ENCODE results near the gene TCN2.
"Not testable (repeated sequence)": the region's sequence is repeated elsewhere in the genome, so short reads cannot be mapped to it uniquely, and the experiment has no call there.

TCN2 gene

DNA sequence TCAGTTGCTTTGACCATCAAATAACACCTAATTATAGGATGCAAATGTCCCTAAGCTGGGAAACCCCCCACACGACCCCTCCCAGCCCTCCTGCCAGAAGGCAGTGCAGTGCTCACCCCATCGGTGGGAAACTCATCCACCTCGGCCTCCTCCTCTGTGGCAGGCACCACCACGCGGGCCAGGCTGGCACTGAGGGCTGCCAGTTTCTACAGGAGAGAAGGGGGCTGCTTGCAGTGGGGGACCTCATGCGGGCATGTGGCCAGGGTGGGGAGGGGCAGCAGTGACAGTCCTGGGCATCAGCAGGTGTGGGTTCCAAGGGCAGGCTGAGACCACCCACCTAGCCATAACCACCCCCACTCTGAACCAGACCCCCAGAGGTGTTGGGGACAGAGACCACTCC lies 26.1 kb upstream of the TCN2 start:
- DNase-seq: no peak

GRCh38 chr22:30582051-30582450 lies 24.9 kb upstream of the TCN2 start:
- DNase-seq: no peak

- DNase-seq: no peak
Measured at GRCh38 chr22:30582788-30583545, 24.0 kb upstream of the TCN2 start.

- no peak for DNase-seq
Measured at GRCh38 chr22:30584441-30584840, 22.5 kb upstream of the TCN2 start.

GRCh38 chr22:30586414-30586813 lies 20.6 kb upstream of the TCN2 start:
- no peak for DNase-seq

DNA sequence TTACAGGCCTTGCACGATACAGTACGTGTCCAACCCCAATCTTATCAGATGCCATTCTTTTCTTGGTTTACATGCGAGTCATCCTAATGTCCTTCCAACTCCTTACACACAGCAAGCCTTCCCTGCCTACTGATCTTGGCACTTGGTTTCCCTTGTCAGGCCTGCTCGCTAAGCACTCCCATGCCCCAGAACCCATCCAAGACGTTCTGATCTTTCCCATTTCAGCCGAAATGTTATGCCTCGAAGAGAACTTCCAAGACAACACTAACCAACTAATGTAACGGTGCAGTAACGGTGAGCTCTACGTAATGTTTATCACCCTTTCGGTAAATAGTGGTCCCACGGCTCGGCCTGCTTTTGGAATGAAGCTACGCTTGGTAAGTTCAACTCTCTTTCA lies 15.8 kb upstream of the TCN2 start:
- no peak for DNase-seq

DNA sequence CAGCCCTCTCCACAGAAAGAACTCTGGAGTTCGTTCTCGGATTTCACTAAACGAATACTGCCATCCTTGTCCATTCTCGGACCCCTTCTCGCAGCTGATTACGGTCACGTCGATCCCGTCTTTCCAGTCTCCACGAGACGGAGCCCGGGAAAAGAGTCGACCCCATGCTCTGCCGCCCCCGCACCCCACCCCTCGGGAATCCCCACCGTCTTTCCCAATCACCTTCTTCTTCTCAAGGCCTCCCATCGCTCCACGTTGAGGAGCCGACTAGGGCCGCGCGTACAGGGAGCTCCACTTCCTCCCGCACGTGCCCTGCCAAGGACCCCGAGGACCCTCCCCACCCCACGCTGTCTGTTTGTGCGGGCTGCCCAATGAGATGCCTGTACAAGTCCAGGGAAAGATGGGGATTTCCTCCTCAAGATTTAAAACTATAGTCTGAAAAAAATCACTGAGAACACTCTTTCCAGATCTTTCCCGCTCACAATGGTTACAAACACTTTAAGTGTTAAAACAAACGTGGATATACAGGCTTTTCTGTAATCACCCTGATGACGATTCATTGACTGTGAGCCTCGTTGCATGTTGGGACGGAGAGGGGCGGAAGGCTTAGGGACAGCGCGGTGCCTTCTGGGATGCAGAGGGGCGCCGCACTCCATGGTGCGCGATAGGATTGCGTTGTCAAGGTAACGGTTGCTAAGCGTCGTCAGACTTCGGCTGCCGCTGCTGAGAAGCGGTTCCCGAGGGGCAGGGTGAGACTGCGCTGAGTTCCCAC lies 15.2 kb upstream of the TCN2 start, which contains the start of gene PES1:
TSS of gene PES1 (minus strand) at position 323 of the 772 bp plus-strand sequence. CDS start at position 246, 77 bp downstream.
- DNase-seq: peak; percentile 94

- not testable (repeated sequence) for DNase-seq
Measured at GRCh38 chr22:30592360-30592713, 14.6 kb upstream of the TCN2 start.

DNA sequence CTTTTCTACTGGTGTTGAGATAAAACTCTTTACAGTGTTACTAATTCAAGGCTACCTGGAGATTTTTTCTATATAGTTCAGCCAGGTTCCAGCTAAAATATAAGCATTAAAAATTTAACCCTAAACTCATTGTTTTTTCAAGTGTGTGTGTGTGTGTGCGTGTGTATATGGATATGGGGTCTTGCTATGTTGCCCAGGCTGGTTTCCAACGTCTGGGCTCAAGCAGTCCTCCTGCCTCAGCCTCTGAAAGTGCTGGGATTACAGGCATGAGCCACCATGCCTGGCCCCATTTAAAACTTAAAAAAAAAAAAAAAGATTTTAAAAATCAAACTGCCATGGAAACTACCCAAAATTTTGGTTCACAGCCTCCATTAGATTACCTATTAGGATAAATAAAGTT lies 10.8 kb upstream of the TCN2 start:
- no peak for DNase-seq

- no peak for DNase-seq
Measured at GRCh38 chr22:30596886-30597285, 10.1 kb upstream of the TCN2 start.

DNA sequence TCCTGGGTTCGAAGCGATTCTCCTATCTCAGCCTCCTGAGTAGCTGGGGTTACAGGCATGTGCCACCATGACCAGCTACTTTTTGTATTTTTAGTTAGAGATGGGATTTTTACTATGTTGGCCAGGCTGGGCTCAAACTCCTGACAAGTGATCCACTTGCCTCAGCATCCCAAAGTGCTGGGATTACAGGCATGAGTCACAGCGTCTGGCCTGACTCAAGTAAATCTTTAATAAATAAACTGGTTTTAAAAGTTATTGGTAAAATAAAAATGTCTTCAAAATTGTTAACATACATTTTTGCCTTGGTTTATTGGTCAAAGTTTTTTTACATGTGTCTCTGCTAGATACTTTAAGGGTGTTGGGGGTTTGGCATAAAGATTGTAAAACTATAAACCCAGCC lies 8.0 kb upstream of the TCN2 start:
- no peak for DNase-seq

DNA sequence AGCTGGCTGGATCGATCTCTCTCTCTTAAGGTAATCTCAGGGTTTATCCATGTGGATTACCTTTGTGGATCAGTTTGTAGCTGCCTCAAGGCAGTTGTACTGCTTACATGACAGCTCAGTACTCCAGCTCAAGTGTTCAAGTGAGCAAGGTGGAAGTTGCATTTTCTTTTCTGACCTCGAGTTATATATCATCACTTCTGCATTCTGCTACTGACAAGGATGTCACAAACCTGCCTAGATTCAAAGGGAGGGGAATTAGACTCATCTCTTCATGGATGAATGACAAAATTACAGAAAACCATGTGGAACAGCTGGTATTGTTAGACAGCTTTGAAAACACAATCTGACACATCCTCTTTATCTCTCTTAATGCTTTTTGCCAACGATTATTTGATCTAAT lies 6.1 kb upstream of the TCN2 start:
- no peak for DNase-seq

DNA sequence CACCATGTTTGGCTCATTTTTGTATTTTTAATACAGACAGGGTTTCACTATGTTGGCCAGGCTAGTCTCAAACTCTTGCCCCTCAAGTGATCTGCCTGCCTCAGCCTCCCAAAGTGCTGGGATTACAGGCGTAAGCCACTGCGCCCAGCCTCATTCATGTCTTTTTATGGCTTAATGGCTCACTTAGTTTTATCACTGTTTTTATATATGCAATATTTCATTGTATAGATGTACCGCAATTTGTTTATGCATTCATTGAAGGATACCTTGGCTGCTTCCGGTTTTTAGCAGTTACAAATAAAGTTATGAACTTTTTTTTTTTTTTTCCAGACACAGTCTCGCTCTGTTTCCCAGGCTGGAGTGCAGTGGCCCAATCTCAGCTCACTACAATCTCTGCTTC lies 5.5 kb upstream of the TCN2 start:
- DNase-seq: no peak

- no peak for DNase-seq
Measured at GRCh38 chr22:30602049-30602448, 4.9 kb upstream of the TCN2 start.

GRCh38 chr22:30603801-30604200 lies 3.2 kb upstream of the TCN2 start:
- DNase-seq: no peak

DNA sequence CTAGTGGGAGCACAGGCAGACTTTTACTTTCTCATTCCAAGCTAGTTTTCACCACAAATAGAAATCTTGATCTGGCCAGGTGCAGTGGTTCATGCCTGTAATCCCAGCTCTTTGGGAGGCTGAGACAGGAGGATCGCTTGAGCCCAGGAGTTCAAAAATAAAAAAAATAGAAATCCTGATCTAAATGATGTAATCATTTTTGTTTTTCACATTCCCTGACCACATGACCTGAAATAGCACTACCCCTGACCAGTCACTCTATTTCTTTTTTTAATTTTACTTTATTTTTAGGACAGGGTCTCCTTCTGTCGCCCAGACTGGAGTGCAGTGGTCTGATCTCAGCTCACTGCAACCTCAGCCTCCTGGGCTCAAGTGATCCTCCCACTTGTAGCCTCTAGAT lies 2.3 kb upstream of the TCN2 start:
- no peak for DNase-seq

DNA sequence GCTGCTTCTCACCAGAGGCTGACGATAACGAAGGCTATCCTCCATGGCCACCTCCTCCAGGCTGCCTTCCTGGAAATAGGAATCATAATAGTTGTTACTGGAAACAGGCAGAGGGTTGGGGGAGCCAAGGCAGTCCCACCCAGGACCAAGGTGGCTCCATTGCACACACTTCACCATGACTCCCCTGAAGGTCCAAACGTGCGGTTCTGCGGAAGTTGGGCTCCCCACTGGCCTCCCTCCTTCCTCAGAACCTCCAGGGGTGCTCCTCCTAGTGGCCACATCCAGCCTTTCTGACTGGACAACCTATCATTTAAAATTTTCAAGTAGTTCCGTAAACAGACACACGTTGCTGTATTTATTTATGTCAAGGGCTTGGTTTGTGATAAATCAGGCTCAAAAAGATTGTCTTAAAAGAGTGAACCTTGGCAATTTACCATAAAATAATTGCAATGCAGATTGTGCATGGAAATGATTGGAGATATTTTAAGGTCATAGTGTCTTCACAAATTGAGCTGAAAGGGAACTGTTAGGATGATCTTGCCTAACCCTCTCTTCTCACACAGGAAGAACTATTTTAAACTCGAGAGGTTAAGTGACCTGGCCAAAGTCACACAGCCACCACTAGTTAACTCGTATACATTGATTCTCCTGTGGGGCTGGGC lies 1.4 kb upstream of the TCN2 start:
- DNase-seq: peak; percentile 36

DNA sequence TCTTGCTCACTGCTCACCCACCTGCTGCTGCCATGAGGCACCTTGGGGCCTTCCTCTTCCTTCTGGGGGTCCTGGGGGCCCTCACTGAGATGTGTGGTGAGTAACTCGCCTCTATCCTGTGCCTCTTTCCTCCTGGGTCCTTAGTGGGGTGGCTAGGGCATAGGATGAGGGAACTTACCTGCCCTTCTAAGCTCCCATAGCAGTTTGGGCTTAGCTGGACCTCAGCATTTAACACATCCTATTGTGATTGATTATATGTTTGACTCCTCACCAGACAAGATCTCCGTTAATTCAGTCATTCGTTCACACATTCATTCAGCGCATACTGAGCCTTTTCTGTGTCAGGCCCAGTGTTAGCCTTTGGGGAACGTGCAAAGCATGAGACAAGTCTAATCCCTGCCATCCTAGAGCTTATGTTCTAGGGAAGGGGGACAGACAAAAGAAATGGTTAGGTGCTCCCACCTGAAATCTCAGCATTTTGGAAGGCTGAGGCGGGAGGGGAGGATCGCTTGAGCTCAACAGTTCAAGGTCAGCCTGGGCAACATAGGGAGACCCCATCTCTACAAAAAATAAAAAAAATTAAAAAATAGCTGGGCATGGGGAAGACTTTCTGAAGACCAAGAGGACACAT lies 441 bp downstream of the TCN2 start:
- no peak for DNase-seq

GRCh38 chr22:30607939-30608338 lies 965 bp downstream of the TCN2 start:
- no peak for DNase-seq

- no peak for DNase-seq
Measured at GRCh38 chr22:30609260-30610185, 2.5 kb downstream of the TCN2 start.

DNA sequence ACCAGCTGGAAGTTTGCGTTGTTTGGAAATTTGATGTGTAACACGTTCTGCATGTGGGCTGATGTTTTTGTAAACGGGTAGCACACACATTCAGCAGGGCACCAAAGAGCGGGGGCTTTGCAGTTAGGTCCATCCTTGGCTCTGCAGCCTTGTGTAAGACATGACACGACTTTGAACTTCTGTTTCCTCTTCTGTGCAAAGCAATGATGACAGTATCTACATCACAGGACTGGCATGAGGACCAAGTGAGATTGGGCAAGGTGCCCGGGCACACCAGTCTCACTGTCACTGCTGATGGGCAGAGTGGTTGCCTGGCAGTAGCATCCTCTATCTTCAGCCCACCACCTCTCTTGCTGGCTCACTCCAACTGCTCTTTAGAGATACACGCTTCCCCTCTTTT lies 3.3 kb downstream of the TCN2 start:
- no peak for DNase-seq

- no peak for DNase-seq
Measured at GRCh38 chr22:30611197-30611596, 4.2 kb downstream of the TCN2 start.

Measured in activated T-cell treated with anti-CD3 and anti-CD28 coated beads, Interleukin-2, amount 50 U/mL, for 1 hour (primary cell).